Umbilical cord (tissue), 2 donors: ENCODE measurements around the gene XRRA1. TPM values are rescaled to one million over a fixed set of nuclear protein-coding genes. Genes with fewer than 3 reads are reported as not detected.
"Not testable (repeated sequence)": the region's sequence is repeated elsewhere in the genome, so short reads cannot be mapped to it uniquely, and the experiment has no call there.

Experiments used
- DNase-seq: peaks from one replicate; pipeline ENCODE4 v3.0.0-alpha.2; 2015; ENCODE audit warnings: low spot score
- total RNA-seq: library from RNA; depleted of rRNA; stranded (reverse); fragments of >200 nt; gene quantifications from one replicate; pipeline ENCODE4 v1.2.3, GENCODE V29; 2014; ENCODE audit warnings: low replicate concordance; ENCODE audit not compliant: insufficient read depth

Gene XRRA1
- 4.6 TPM for total RNA-seq

GRCh38 chr11:74948898-74949752, at the start of gene XRRA1, which contains the start of gene SPCS2:
Gene XRRA1, minus strand, starts transcription at chr11:74949091. Its CDS starts 8,213 bp downstream, at chr11:74940878.
Gene SPCS2, plus strand, starts transcription at chr11:74949266. Its CDS starts 20 bp downstream, at chr11:74949286.
- DNase-seq: peak; percentile 99

- DNase-seq: no peak
These were observed 44.0 kb upstream of the XRRA1 start for GRCh38 chr11:74992852-74993251.

DNA sequence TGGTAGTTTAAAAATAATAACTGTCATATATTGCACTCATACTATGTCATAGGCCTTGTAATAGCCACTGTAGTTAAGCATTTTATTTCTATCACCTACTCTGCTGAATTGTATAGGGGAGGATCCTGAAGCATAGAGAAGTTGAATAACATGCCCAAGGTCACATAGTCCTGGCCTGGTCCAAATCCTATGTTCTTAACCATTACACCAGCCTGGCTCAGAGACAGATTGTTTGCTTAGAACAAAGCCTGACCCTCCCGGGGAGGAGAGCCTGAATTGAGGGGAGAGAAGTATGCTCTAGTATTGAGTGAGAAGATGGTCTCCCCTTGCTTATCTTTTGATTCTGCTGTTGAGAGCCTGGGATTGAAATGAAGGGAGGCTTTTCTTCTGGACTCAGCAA, 42.0 kb upstream of the XRRA1 start:
- no peak for DNase-seq

DNA sequence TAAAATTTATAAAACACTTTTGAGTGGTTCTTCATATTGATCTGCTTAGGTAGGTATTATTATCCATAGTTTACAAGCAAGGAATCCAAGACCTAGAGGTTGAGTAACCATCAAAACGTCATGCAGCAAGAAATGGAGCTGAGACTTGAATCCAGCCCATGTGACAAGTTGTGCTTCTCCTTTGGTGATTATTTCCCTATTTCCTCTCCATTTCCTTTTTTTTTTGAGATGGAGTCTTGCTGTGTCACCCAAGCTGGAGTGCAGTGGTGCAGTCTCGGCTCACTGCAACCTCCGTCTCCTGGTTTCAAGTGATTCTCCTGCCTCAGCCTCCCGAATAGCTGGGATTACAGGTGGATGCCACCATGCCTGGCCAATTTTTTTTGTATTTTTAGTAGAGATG, 41.3 kb upstream of the XRRA1 start:
- DNase-seq: not testable (repeated sequence)

- peak; percentile 24 for DNase-seq
These were observed 40.4 kb upstream of the XRRA1 start for GRCh38 chr11:74989260-74989638.

- DNase-seq: peak; percentile 77
These were observed 39.8 kb upstream of the XRRA1 start, which contains the start of gene NEU3 for GRCh38 chr11:74988541-74989259. Gene NEU3, plus strand, starts transcription at chr11:74988933. Its CDS starts 128 bp downstream, at chr11:74989061.

- no peak for DNase-seq
These were observed 35.8 kb upstream of the XRRA1 start for GRCh38 chr11:74984730-74985129.

DNA sequence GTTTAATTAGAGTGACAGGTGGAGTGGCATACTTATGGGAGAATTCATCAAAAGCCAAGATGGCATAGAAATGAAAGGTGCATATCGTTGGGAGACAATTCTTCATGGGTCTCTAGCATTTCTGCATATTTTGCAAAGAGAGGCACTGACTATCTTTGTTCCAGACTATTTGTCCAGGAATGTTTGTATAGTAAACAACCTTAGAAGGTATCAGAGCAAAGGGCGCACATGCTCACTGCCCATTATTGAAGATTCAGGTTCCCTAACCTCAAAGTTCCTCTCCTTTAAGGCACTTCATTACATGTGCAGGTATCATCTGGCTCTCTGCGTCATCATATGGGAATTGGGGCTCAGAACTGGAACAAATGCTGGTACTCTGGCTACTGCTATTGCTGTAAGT, 35.2 kb upstream of the XRRA1 start:
- no peak for DNase-seq

DNA sequence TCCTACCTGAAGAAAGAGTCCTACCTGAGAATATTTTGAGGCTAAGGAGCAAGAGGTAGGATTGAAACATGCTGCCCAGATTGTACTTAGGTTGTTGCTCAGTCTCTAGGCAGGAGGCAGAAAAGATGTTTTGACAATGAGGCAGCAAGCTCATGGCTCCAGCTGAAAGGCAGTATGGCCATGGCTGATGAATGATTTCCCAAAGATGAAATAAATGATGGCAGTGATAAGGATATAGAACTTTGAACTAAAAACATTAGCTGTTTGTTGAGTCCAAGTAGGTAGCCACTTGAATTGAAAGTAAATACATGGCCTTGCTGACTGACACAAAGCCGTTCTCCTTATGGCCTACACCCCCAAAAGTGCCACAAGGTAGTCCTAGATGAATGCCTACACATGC, 33.0 kb upstream of the XRRA1 start:
- no peak for DNase-seq

- no peak for DNase-seq
These were observed 31.7 kb upstream of the XRRA1 start for GRCh38 chr11:74980634-74981033.

GRCh38 chr11:74978041-74978440, 29.1 kb upstream of the XRRA1 start:
- DNase-seq: no peak

DNA sequence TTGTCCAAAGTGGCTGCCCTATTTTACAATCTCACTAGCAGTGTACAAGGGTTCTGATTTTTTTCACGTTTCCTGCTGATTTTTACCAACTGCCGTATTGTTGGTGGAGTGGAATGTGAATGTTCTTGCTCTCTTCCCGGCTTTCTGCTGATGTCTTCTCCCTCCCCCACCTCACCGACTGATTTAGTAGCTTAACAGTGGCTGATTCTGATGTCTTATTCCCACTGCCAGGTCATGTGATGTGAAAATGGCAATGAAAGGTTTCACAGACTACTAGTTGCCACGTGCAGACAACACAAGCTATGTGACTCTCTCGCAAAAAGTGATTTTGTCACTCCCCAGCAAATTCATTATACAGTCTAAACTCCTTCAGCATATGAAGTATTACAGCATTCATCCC, 22.5 kb upstream of the XRRA1 start:
- DNase-seq: no peak

DNA sequence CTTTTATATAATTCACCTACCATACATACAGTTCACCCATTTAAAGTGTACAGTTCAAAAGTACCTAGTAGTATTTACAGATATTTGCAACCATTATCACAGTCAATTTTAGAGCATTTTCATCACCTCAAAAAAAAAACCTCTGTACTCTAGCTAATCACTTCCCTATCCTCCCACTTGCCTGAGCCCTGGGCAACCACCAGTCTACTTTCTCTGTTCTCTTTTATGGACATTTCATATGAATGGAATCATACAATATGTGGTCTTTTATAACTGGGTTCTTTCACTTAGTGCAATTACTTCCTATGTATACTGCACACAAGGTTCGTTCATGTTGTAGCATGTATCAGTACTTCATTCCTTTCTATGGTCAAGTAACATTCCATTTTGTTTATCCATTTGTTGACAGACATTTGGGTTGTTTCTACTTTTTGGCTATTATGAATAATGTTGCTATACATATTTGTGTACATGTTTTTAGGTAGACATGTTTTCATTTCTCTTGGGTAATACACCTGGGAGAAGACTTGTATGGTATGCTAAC, 22.0 kb upstream of the XRRA1 start:
- DNase-seq: no peak

DNA sequence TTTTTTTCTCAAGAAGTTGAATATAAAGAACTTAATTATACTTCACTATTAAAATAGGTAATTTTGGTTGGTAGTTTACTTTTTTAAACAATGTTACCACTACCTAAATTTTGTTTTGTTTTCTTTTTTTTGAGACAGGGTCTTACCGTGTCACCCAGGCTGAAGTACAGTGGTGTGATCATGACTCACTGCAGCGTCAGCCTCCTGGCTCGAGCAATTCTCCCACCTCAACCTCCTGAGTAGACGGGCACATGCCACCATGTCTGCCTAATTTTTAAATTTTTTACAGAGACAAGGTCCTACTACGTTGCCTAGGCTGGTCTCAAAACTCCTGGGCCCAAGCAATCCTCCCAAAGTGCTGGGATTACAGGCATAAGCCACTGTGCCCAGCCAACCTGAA, 17.8 kb upstream of the XRRA1 start:
- no peak for DNase-seq

- not testable (repeated sequence) for DNase-seq
These were observed 11.2 kb upstream of the XRRA1 start for GRCh38 chr11:74960128-74960527.

GRCh38 chr11:74957937-74958629, 9.2 kb upstream of the XRRA1 start:
- no peak for DNase-seq

- peak; percentile 94 for DNase-seq
These were observed 7.6 kb upstream of the XRRA1 start for GRCh38 chr11:74956397-74957015.

- no peak for DNase-seq
These were observed 5.3 kb upstream of the XRRA1 start for GRCh38 chr11:74954199-74954598.

DNA sequence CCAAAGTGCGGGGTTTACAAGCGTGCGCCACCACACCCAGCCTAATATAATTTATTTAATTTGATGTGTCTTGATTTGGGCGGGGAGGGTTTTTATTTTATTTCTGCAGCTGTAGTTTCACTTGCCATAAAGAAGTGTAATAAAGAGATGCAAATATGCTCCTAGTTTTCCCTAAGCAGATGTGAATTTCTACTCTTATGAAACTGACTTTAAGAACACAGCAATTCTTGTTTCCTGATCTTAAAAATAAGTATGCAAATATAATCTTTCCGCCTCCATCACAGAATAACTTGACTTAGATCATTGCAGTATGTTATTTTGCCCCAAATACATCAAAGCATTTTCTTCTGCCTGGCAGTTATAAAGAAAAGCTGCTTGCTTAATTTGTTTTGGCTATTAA, 4.6 kb upstream of the XRRA1 start:
- DNase-seq: no peak

- DNase-seq: no peak
These were observed 3.9 kb upstream of the XRRA1 start for GRCh38 chr11:74952752-74953151.

DNA sequence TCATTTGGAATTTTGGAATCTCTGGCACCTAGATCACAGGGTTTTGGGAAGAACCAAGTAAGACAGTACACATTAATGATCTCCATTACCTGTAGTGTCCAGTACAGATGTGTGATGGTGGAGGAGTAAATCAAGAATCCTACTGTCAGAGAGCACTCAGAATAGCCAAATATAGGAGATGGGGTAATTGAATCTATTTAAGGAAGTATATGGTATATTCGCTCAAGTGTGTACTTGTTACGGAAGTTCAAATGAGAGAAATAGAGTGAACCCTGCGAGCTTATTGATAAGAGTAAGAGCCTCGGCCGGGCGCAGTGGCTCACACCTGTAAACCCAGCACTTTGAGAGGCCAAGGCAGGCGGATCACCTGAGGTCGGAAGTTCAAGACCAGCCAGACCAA, 2.3 kb upstream of the XRRA1 start:
- no peak for DNase-seq
